Measurements from ENCODE around the gene WBP4.

Gene WBP4

DNA sequence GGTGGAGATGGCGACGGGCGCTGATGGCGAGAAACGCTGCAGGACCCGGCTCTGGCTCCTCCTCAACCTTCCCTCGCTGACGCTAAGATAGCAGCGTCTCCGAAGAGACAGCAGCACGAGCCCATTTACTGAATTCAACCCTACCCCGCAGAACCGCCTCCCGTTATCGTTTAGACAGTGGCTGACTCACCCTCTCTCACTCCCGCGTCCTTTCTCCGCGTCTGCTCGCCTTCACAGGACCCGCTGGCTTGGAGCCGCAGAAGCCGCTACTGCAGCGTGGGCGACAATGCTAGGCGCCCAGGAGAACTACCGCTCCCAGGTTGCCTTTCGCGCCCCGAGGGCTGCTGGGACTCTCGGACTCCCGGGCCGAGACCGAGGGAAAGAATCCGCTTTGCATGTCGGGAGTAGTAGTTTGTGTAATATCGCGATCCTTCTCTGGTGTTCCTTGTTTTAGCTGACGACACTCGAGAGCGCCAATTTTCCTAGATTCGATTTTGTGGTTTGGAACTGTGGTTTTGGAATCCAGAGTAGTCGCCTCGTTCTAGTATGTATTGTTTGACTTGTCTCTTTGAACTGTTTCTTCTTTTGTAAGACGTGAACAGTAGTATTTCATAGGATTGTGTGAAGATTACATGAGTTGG, 71.3 kb downstream of the WBP4 start, which contains the start of gene KBTBD6:
Gene KBTBD6, minus strand, starts transcription at position 291 of the 641 bp plus-strand sequence. CDS start 291 bp downstream, outside the sequence.
- DNase-seq (ENCODE audit: extremely low read depth, low read depth), result peak; percentile 98
- TF ChIP-seq, protein P1, sequence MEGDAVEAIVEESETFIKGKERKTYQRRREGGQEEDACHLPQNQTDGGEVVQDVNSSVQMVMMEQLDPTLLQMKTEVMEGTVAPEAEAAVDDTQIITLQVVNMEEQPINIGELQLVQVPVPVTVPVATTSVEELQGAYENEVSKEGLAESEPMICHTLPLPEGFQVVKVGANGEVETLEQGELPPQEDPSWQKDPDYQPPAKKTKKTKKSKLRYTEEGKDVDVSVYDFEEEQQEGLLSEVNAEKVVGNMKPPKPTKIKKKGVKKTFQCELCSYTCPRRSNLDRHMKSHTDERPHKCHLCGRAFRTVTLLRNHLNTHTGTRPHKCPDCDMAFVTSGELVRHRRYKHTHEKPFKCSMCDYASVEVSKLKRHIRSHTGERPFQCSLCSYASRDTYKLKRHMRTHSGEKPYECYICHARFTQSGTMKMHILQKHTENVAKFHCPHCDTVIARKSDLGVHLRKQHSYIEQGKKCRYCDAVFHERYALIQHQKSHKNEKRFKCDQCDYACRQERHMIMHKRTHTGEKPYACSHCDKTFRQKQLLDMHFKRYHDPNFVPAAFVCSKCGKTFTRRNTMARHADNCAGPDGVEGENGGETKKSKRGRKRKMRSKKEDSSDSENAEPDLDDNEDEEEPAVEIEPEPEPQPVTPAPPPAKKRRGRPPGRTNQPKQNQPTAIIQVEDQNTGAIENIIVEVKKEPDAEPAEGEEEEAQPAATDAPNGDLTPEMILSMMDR (IDR thresholded peaks at IDR 0.05; ENCODE audit: low read depth, low read length, missing control alignments), result no peak

More for the DNA sequence above, 71.3 kb downstream of the WBP4 start, which contains the start of gene KBTBD6:
- peak within 1 kb of the TSS; percentile 69 for H3K4me3 ChIP-seq (replicated peaks; ENCODE audit: low read depth, low read length)
